NCI-H128 (cell line): ENCODE data around the gene ZNF407.

Source experiments
- DNase-seq: peaks from one replicate; lab custom pipeline; 2025; ENCODE audit not compliant: unreplicated experiment; lab: John Stamatoyannopoulos, UW

ZNF407 gene

GRCh38 chr18:74718312-74718711 lies 120.6 kb downstream of the ZNF407 start:
- DNase-seq, result no peak

- DNase-seq, result no peak
Measured at GRCh38 chr18:74722237-74722636, 124.6 kb downstream of the ZNF407 start.

- DNase-seq, result no peak
Measured at GRCh38 chr18:74724186-74724585, 126.5 kb downstream of the ZNF407 start.

- no peak for DNase-seq
Measured at GRCh38 chr18:74725690-74726089, 128.0 kb downstream of the ZNF407 start.

GRCh38 chr18:74728586-74728985 lies 130.9 kb downstream of the ZNF407 start:
- no peak for DNase-seq

- no peak for DNase-seq
Measured at GRCh38 chr18:74731097-74731496, 133.4 kb downstream of the ZNF407 start.

GRCh38 chr18:74732380-74732779 lies 134.7 kb downstream of the ZNF407 start:
- no peak for DNase-seq

- DNase-seq, result no peak
Measured at GRCh38 chr18:74733598-74733997, 135.9 kb downstream of the ZNF407 start.

- DNase-seq, result no peak
Measured at GRCh38 chr18:74734013-74734444, 136.4 kb downstream of the ZNF407 start.

- DNase-seq, result no peak
Measured at GRCh38 chr18:74739926-74740325, 142.3 kb downstream of the ZNF407 start.

GRCh38 chr18:74742573-74743243 lies 145.0 kb downstream of the ZNF407 start:
- DNase-seq, result no peak

- DNase-seq, result no peak
Measured at GRCh38 chr18:74745633-74746403, 148.1 kb downstream of the ZNF407 start.

GRCh38 chr18:74748809-74749208 lies 151.1 kb downstream of the ZNF407 start:
- DNase-seq, result no peak

- DNase-seq, result no peak
Measured at GRCh38 chr18:74758995-74759394, 161.3 kb downstream of the ZNF407 start.

- no peak for DNase-seq
Measured at GRCh38 chr18:74760026-74760425, 162.4 kb downstream of the ZNF407 start.

- no peak for DNase-seq
Measured at GRCh38 chr18:74760436-74760835, 162.8 kb downstream of the ZNF407 start.

- no peak for DNase-seq
Measured at GRCh38 chr18:74766251-74766650, 168.6 kb downstream of the ZNF407 start.

- no peak for DNase-seq
Measured at GRCh38 chr18:74768096-74768495, 170.4 kb downstream of the ZNF407 start.

GRCh38 chr18:74773171-74773624 lies 175.5 kb downstream of the ZNF407 start:
- no peak for DNase-seq

- no peak for DNase-seq
Measured at GRCh38 chr18:74774486-74774885, 176.8 kb downstream of the ZNF407 start.

GRCh38 chr18:74775239-74775638 lies 177.6 kb downstream of the ZNF407 start:
- no peak for DNase-seq

- DNase-seq, result no peak
Measured at GRCh38 chr18:74778191-74778847, 180.6 kb downstream of the ZNF407 start.
